HG03457 (cell line): Measurements from ENCODE around the gene PCMT1.
"Not testable (repeated sequence)": the region's sequence is repeated elsewhere in the genome, so short reads cannot be mapped to it uniquely, and the experiment has no call there.

Source experiments
- ATAC-seq: cut with Tn5 transposase; IDR thresholded peaks from one replicate; pipeline ENCODE4 v1.9.1; 2021; ENCODE audit warnings: moderate number of reproducible peaks; ENCODE audit not compliant: unreplicated experiment

Gene PCMT1

GRCh38 chr6:149852180-149852579 lies 102.6 kb downstream of the PCMT1 start:
- ATAC-seq = peak; percentile 62

GRCh38 chr6:149852881-149853280 lies 103.3 kb downstream of the PCMT1 start:
- no peak for ATAC-seq

DNA sequence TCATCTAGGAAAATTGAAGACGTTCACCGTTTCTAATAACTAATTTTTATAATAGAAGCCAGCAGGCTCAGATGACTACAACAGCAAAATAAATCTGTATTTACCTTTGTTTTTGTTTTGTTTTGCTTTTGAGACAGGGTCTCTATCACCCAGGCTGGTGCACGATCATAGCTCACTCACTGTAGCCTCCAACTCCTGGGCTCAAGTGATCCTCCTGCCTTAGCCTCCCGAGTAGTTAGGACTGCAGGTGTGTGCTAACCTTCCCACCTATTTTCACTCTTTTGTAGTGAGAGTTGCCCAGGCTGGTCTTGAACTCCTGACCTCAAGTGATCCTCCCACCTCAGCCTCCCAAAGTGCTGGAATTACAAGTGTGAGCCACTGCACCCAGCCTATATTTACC lies 104.5 kb downstream of the PCMT1 start:
- not testable (repeated sequence) for ATAC-seq

DNA sequence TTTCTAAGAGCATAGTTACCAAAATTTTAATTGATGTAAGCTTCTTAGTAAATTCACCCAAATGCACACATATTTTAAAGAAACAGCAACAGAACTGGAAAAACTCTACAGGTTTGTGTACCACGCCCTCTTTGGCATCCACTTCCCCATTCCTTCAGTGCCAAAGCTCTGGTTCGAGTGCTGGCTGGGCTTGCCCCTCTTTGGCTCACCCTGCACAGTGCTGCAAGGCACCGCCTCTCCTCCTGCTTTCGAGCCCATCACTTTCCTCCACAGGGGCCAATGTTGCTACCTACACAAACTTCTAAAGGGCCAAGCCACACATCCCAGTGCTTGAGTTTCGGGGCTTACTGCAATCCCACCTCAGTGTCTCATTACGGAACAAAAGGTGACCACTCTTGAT lies 105.0 kb downstream of the PCMT1 start:
- no peak for ATAC-seq

DNA sequence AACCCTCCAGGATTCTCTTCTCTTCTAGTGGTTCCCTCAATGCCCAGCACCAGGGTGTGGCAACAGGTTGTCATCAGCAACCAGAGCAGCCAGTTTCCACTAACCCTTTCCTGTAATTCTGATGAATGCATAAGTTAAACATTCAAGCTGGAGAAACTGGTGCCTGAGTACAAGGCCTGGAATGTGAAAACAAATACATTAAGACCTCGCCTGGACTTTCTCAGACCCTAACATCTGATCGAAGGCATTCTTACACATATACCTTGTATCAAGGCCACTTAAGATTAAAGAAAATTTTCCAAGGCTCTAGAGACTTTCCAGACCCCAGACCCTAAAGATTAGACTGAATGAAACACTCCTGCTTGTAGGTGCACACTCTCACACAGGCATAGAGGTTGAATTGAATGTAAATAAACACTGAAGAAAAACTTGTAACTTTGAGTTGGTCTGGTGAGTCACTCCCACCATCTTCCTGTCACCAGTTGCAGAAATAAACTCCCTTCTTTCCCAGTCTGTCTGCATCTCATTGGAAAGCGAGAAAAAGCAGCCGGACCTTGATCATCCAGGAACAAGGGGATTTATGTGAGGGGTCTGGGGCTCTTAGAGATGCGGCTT lies 105.6 kb downstream of the PCMT1 start:
- ATAC-seq = no peak

DNA sequence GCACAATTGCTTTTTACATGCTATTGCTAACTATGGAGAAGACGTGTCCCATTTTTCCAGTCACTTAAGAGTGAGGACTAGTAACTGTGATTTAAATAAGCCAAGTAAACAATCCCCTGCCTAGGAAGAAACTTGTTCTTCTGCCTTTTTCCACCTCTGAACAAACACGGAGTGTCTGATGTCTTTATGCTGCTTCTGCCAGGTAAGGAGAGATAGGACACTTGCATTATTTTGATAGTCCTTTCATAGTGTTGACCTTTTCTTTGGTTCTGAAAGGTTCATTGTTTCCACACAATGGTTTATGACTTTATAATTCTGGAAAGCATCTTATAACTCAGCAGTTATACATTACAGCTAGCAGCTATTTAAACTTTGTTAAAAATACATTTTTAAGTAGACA lies 106.2 kb downstream of the PCMT1 start:
- ATAC-seq = no peak

DNA sequence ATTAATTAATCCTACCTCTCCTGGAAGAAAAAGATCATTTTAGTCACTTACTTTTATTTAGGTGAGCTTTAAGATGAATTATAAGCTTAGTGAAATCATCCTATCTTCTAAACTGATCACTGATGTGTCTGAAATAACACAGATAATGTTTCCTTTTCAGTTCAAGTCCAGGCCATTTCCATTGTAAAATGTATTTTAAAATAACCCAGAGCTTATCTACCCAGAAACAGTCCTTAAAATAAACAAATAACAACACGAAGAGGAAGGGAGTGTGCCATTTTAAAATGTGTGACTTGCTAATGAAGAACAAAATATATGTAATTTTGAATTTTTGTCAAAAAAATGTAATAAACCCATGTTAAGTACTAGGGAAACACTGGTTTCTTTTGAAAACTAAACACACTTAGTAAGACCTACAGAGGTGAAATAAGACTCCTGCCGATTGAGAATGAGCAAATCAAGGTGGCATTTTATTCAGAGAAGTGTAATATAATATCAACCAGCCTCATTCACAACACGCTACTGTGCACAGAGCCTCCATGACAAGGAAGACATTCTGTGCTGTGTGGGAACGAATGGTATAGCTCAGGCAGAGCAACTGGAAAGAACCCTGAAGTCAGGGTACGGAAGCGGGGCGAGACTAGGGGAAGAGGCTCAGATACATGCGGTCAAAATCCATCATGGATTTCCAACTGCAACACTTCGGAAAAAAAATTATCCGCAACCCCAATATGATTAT lies 106.9 kb downstream of the PCMT1 start:
- ATAC-seq = no peak

- no peak for ATAC-seq
Measured at GRCh38 chr6:149857541-149857940, 108.0 kb downstream of the PCMT1 start.

DNA sequence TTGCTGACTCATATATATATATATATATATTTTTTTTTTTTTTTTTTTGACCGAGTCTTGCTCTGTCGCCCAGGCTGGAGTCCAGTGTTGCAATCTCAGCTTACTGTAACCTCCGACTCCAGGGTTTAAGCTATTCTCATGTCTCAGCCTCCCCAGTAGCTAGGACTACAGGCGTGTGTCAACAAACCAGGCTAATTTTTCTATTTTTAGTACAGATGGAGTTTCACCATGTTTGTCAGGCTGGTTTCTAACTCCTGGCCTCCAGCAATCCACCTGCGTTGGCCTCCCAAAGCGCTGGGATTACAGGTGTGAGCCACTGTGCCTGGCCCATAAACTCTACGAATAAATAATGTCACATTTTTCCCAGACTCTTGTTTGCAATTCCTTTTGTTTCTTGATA lies 109.8 kb downstream of the PCMT1 start:
- no peak for ATAC-seq

GRCh38 chr6:149859938-149860337 lies 110.4 kb downstream of the PCMT1 start:
- ATAC-seq = no peak

DNA sequence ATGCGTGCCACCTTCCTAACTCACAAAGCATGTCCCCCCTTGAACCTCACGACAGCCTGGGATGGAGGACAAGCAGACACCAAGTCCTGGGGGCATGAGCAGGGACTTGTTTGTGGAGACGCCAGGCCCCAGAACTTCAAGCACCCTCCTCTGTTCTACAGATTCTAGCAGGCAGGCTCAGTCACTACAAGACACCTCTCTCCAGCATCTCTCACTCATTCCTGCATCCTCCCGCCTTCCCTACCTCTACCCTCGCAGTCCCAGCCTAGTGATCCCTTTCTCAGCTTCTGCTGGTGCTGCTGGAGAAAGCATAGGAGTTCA lies 110.9 kb downstream of the PCMT1 start:
- no peak for ATAC-seq
